Measurements from ENCODE around the gene NLRP7.
"Not testable (repeated sequence)": the region's sequence is repeated elsewhere in the genome, so short reads cannot be mapped to it uniquely, and the experiment has no call there.

Gene NLRP7

GRCh38 chr19:54947381-54947780 is at the start of gene NLRP7:
NLRP7 (minus strand) TSS chr19:54947530.
- DNase-seq (ENCODE audit: low read depth in 2 of 2), result no peak

GRCh38 chr19:54995561-54995960 is 48.2 kb upstream of the NLRP7 start:
- DNase-seq (ENCODE audit: low read depth in 2 of 2), result no peak

DNA sequence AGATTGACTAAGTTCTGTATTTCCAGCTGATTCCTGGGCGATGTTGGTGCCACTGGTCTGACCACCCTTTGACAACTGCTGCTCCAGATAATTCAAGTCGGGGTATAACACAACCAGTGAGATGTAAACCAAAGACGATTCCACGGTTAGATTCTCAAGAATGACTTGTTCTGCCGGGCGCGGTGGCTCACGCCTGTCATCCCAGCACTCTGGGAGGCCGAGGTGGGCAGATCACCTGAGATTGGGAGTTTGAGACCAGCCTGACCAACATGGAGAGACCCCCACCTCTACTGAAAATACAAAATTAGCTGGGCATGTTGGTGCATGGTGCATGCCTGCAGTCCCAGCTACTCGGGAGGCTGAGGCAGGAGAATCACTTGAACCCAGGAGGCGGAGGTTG is 42.2 kb upstream of the NLRP7 start:
- not testable (repeated sequence) for DNase-seq (ENCODE audit: low read depth in 2 of 2)

DNA sequence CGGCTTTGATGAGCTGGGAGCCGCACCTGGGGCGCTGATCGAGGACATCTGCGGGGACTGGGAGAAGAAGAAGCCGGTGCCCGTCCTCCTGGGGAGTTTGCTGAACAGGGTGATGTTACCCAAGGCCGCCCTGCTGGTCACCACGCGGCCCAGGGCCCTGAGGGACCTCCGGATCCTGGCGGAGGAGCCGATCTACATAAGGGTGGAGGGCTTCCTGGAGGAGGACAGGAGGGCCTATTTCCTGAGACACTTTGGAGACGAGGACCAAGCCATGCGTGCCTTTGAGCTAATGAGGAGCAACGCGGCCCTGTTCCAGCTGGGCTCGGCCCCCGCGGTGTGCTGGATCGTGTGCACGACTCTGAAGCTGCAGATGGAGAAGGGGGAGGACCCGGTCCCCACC is 35.2 kb upstream of the NLRP7 start:
- not testable (repeated sequence) for DNase-seq (ENCODE audit: low read depth in 2 of 2)

- DNase-seq (ENCODE audit: low read depth in 2 of 2), result not testable (repeated sequence)
Measured at GRCh38 chr19:54973229-54974090, 26.1 kb upstream of the NLRP7 start.

DNA sequence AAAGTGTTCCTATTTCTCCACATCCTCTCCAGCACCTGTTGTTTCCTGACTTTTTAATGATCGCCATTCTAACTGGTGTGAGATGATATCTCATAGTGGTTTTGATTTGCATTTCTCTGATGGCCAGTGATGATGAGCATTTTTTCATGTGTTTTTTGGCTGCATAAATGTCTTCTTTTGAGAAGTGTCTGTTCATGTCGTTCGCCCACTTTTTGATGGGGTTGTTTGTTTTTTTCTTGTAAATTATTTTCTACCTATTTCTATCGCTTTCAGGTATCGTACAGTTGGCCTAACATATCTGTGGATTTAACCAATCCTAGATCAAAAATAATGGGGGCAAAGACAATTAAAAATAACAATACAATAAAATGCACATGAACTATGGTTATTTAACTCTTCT is 24.1 kb upstream of the NLRP7 start:
- not testable (repeated sequence) for DNase-seq (ENCODE audit: low read depth in 2 of 2)

DNA sequence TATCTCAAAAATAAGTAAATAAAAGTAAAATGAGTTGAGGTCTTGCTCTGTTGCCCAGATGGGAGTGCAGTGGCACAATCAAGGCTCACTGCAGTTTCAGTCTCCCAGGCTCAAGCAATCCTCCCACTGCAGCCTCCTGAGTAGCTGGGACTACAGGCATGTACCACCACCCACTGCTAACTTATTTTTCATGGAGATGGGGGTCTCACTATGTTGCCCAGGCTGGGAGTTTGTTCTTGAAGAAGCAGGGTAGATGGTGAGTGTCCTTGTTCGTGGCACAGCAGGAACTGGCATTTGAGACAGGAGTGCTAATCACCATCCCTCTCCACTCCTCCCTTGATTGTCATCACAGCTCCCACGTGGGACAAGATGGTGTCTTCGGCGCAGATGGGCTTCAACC is 22.3 kb upstream of the NLRP7 start:
- no peak for DNase-seq (ENCODE audit: low read depth in 2 of 2)

DNA sequence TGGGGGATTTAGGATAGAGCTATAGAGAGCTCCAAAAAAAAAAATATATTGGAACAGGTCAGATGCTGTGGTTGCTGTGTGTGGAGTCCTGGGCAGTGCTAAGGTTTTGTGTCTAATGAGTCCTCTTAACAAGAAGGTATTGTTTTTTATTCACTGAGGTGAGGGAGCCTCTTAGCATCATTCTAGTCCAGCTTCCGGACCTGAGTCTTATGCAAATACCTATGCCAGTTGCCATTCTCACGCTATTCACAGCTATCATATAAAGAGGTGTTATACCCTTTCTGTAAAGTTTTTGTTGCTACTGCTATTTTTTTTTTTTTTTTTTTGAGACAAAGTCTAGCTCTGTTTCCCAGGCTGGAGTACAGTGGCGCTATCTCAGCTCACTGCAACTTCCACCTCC is 20.3 kb upstream of the NLRP7 start:
- DNase-seq (ENCODE audit: low read depth in 2 of 2), result no peak

DNA sequence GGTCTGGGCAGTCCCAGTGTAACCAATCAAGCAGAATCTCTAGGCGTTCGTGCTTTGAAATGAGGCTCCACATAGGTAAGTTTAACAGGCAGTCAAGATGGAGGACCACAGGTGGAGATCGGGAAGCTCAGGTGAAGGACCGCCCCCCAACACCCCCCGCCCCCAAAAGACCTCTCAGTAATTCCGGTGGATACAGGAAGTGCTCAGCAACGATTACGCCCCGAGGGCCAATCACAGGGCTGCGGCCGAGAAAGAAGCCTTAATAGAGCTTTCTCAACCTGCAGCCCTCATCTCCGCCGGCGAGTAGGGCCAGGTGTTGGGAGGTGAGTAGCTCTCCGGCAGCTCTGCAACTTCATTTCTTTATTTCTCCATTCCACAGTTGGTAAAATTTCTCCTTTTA is 17.7 kb upstream of the NLRP7 start:
- not testable (repeated sequence) for DNase-seq (ENCODE audit: low read depth in 2 of 2)

- DNase-seq (ENCODE audit: low read depth in 2 of 2), result no peak
Measured at GRCh38 chr19:54959840-54960239, 12.5 kb upstream of the NLRP7 start.

DNA sequence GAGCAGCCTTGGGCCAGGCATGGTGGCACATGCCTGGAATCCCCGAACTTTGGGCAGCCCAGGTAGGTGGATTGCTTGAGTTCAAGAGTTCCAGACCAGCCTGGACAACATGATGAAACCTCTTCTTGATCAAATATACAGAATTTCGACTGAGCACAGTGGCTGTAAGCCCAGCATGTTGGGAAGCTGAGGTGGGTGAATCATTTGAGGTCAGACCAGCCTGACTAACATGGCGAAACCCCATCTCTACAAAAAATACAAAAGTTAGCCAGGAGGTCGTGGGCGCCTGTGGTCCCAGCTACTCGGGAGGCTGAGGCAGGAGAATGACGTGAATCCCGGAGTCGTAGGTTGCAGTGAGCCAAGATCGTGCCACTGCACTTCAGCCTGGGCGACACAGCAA is 8.0 kb upstream of the NLRP7 start:
- no peak for DNase-seq (ENCODE audit: low read depth in 2 of 2)

GRCh38 chr19:54953345-54953713 is 6.0 kb upstream of the NLRP7 start:
- not testable (repeated sequence) for DNase-seq (ENCODE audit: low read depth in 2 of 2)

- no peak for DNase-seq (ENCODE audit: low read depth in 2 of 2)
Measured at GRCh38 chr19:54952591-54953344, 5.4 kb upstream of the NLRP7 start.

DNA sequence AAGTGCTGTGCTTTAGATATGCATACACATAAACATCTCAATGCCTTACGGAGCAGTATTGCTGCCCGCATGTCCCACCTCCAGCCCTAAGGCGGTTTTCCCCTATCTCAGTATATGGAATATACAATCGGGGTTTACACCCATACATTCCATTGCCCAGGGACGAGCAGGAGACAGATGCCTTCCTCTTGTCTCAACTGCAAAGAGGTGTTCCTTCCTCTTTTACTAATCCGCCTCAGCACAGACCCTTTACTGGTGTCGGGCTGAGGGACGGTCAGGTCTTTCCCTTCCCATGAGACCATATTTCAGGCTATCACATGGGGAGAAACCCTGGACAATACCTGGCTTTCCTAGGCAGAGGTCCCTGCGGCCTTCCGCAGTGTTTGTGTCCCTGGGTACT is 3.2 kb upstream of the NLRP7 start:
- not testable (repeated sequence) for DNase-seq (ENCODE audit: low read depth in 2 of 2)

GRCh38 chr19:54949412-54949811 is 2.1 kb upstream of the NLRP7 start:
- no peak for DNase-seq (ENCODE audit: low read depth in 2 of 2)

DNA sequence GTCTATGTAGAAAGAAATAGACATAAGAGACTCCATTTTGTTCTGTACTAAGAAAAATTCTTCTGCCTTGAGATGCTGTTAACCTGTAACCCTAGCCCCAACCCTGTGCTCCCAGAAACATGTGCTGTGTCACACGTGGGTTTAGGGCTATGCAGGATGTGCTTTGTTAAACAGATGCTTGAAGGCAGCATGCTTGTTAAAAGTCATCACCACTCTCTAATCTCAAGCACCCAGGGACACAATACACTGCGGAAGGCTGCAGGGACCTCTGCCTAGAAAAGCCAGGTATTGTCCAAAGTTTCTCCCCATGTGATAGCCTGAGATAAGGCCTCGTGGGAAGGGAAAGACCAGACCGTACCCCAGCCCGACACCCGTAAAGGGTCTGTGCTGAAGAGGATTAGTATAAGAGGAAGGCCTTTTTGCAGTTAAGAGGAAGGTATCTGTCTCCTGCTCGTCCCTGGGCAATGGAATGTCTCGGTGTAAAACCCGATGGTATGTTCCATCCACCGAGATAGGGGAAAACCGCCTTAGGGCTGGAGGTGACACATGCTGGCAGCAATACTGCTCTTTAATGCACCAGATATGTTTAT is 3.5 kb downstream of the NLRP7 start:
- not testable (repeated sequence) for DNase-seq (ENCODE audit: low read depth in 2 of 2)

GRCh38 chr19:54939538-54939937 is 7.8 kb downstream of the NLRP7 start:
- DNase-seq (ENCODE audit: low read depth in 2 of 2), result not testable (repeated sequence)

- no peak for DNase-seq (ENCODE audit: low read depth in 2 of 2)
Measured at GRCh38 chr19:54938906-54939305, 8.4 kb downstream of the NLRP7 start.

DNA sequence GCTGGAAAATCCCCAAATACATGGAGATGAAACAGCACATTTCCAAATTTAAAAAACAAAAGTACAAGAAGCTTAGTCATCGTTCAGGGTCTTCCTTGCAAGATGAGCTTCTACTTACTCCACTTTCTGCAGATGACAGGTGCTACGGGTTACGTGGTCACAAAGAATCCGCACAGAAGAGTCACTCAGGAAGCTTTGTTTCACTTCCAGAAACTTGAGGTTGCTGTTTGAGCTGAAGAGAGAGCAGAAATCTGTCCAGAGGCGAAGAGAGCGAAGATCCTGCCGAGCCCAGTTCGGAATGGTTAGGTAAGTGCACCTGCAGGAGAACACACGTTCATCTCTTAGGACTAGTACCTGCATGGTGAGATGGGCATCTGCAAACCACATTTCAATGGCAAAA is 9.4 kb downstream of the NLRP7 start:
- no peak for DNase-seq (ENCODE audit: low read depth in 2 of 2)

DNA sequence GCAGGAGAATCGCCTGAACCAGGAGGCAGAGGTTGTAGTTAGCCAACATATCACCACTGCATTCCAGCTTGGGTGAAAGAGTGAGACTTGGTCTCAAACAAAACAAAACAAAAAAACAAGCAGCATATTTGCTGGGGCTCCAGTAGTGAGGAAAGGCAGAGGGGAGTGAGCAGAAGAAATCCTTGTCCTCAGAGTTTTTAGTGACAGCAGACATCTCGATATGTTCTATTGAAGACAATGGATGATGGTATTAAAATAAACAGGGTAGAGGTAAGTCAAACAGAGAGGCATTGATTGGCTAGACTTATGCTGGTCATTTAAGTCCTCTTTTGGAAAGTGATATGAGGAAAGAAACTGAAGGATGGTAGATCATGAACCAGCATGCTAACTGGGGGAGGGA is 19.0 kb downstream of the NLRP7 start:
- no peak for DNase-seq (ENCODE audit: low read depth in 2 of 2)

- no peak for DNase-seq (ENCODE audit: low read depth in 2 of 2)
Measured at GRCh38 chr19:54923276-54923675, 24.1 kb downstream of the NLRP7 start.

- no peak for DNase-seq (ENCODE audit: low read depth in 2 of 2)
Measured at GRCh38 chr19:54921082-54921481, 26.2 kb downstream of the NLRP7 start.
